ENCODE data around the gene PIP4K2A. TPM values are rescaled to one million over a fixed set of nuclear protein-coding genes. Genes with fewer than 3 reads are reported as not detected.

PIP4K2A gene
- total and polyA plus RNA-seq, 7 donors = 2.3 to 9.7 (median 6.4) TPM

GRCh38 chr10:22588462-22588861 is 125.9 kb downstream of the PIP4K2A start:
- Histone ChIP-seq H3K4me3 (no peak overlapping the region), H3K36me3 (ENCODE audit: insufficient read depth in 1 of 2, low read depth in 1 of 2) (peaks cover 2 to 15% of the 10 kb centered on the region in 2 donors), H3K27me3 (ENCODE audit: insufficient read depth in 3 of 3, low read length in 2 of 3) (no peaks in the 10 kb centered on the region), H3K4me1 (peaks cover 8% of the 10 kb centered on the region), H3K27ac (no peak overlapping the region), H3K9me3 (no peaks in the 10 kb centered on the region)
- intact Hi-C loops (cut with DNase I) = loop anchor here in 1 of 2 donors (10.0 kb wide), 3 partner anchors 244 to 594 kb away; partner anchors contain the start of gene SPAG6
- TF ChIP-seq CTCF (IDR thresholded peaks at IDR 0.05) = no peak
- ATAC-seq = no peak
- 95 to 100% (median 97%) methylated on average over 1 of the region's 1 CpG for WGBS, 3 donors
- no peak for DNase-seq

- intact Hi-C loops (cut with DNase I) = loop anchor here in 1 of 2 donors (10.0 kb wide), 3 partner anchors 239 to 589 kb away; partner anchors contain the start of gene SPAG6
- ATAC-seq = no peak
These were observed 130.7 kb downstream of the PIP4K2A start for GRCh38 chr10:22583683-22584082.

GRCh38 chr10:22581461-22581860 is 132.9 kb downstream of the PIP4K2A start:
- Histone ChIP-seq H3K27me3 (ENCODE audit: insufficient read depth in 3 of 3, low read length in 2 of 3) (no peaks in the 10 kb centered on the region), H3K4me3 (no peak overlapping the region), H3K4me1 (peaks cover 3% of the 10 kb centered on the region), H3K9me3 (no peaks in the 10 kb centered on the region), H3K27ac (no peak overlapping the region), H3K36me3 (ENCODE audit: insufficient read depth in 1 of 2, low read depth in 1 of 2) (no peaks in the 10 kb centered on the region)
- TF ChIP-seq CTCF (IDR thresholded peaks at IDR 0.05) = no peak
- 92 to 95% (median 93%) methylated on average over 2 of the region's 2 CpGs for WGBS, 3 donors
- intact Hi-C loops (cut with DNase I) = loop anchor here in 1 of 2 donors (10.0 kb wide), 3 partner anchors 237 to 587 kb away; partner anchors contain the start of gene SPAG6
- ATAC-seq = no peak
- no peak for DNase-seq

More at GRCh38 chr10:22583683-22584082, 130.7 kb downstream of the PIP4K2A start:
- Histone ChIP-seq H3K36me3 (ENCODE audit: insufficient read depth in 1 of 2, low read depth in 1 of 2) (peaks cover 2 to 7% of the 10 kb centered on the region in 2 donors), H3K27me3 (ENCODE audit: insufficient read depth in 3 of 3, low read length in 2 of 3) (no peaks in the 10 kb centered on the region), H3K9me3 (no peaks in the 10 kb centered on the region), H3K4me3 (no peak overlapping the region), H3K27ac (no peak overlapping the region), H3K4me1 (peaks cover 3% of the 10 kb centered on the region)
- 81 to 99% (median 84%) methylated on average over 5 of the region's 5 CpGs for WGBS, 3 donors
- TF ChIP-seq CTCF (IDR thresholded peaks at IDR 0.05) = no peak
- DNase-seq = no peak

GRCh38 chr10:22580711-22581110 is 133.7 kb downstream of the PIP4K2A start:
- TF ChIP-seq CTCF (IDR thresholded peaks at IDR 0.05) = no peak
- ATAC-seq = peak in 2 of 4 donors; percentile 35 to 77
- intact Hi-C loops (cut with DNase I) = loop anchor here in 1 of 2 donors (10.0 kb wide), 3 partner anchors 236 to 586 kb away; partner anchors contain the start of gene SPAG6

GRCh38 chr10:22579826-22580225 is 134.6 kb downstream of the PIP4K2A start:
- TF ChIP-seq CTCF (IDR thresholded peaks at IDR 0.05) = no peak
- no peaks in the 10 kb centered on the region for H3K27me3 ChIP-seq (ENCODE audit: insufficient read depth in 3 of 3, low read length in 2 of 3)
- no peaks in the 10 kb centered on the region for H3K9me3 ChIP-seq
- peaks cover 3% of the 10 kb centered on the region for H3K4me1 ChIP-seq
- ATAC-seq (no peak), DNase-seq (no peak)
- H3K27ac ChIP-seq = no peak overlapping the region
- H3K4me3 ChIP-seq = no peak overlapping the region
- H3K36me3 ChIP-seq (ENCODE audit: insufficient read depth in 1 of 2, low read depth in 1 of 2) = no peaks in the 10 kb centered on the region
- 82 to 94% (median 86%) methylated on average over 7 of the region's 7 CpGs for WGBS, 3 donors
- intact Hi-C loops (cut with DNase I) = loop anchor here in 1 of 2 donors (10.0 kb wide), 3 partner anchors 235 to 585 kb away; partner anchors contain the start of gene SPAG6

More at GRCh38 chr10:22580711-22581110, 133.7 kb downstream of the PIP4K2A start:
- no peaks in the 10 kb centered on the region for H3K36me3 ChIP-seq (ENCODE audit: insufficient read depth in 1 of 2, low read depth in 1 of 2)
- H3K27ac ChIP-seq = no peak overlapping the region
- H3K9me3 ChIP-seq = no peaks in the 10 kb centered on the region
- H3K4me3 ChIP-seq = no peak overlapping the region
- no peak for DNase-seq
- 24 to 49% (median 38%) methylated on average over 9 of the region's 9 CpGs for WGBS, 3 donors
- H3K27me3 ChIP-seq (ENCODE audit: insufficient read depth in 3 of 3, low read length in 2 of 3) = no peaks in the 10 kb centered on the region
- H3K4me1 ChIP-seq = peaks cover 3% of the 10 kb centered on the region

Measured in psoas muscle (tissue), 8 donors.